GM18907 (cell line): ENCODE measurements around the gene DNAJC10.

ENCODE experiments used
- ATAC-seq: cut with Tn5 transposase; IDR thresholded peaks from one replicate; pipeline ENCODE4 v1.9.1; 2021; ENCODE audit warnings: mild to moderate bottlenecking, moderate library complexity; ENCODE audit not compliant: unreplicated experiment

The DNAJC10 gene

DNA sequence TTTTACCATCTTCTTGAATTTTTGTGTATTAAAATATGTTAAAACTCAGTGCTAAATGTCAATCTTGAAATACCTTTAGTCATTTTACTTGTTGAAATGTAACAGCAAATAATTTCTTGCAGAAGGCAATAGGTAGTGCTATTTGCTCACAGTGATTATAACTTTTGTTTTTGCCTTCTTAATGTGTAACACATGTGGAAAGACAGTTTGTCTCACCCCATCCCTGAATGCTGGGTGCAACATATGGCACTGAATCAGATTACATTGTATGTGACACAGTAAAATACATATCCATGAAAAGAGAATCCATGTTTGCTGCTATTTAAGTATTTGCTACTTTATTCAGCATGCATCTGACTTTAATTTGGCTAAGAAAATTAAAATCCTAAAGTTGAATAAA, 115.0 kb downstream of the DNAJC10 start:
- ATAC-seq: no peak

DNA sequence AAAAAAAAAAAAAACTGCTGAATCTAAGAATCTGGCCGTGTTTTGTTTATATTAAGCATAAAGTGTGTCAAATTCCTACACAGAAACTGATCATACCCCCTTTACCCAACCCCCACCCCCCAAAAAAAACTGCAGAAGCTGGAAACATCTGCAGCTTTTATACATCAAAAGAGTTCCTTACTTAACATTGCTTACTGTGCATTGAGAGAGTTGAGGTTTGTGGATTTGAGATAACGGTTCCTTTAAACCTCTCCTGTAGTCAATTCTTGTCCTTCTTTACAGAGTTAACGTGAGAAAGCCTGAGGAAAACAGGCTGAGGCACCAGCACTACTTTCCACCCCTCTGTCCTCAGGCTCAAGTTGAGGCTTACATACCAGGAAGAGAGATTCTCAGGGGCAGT, 115.9 kb downstream of the DNAJC10 start:
- ATAC-seq: no peak

DNA sequence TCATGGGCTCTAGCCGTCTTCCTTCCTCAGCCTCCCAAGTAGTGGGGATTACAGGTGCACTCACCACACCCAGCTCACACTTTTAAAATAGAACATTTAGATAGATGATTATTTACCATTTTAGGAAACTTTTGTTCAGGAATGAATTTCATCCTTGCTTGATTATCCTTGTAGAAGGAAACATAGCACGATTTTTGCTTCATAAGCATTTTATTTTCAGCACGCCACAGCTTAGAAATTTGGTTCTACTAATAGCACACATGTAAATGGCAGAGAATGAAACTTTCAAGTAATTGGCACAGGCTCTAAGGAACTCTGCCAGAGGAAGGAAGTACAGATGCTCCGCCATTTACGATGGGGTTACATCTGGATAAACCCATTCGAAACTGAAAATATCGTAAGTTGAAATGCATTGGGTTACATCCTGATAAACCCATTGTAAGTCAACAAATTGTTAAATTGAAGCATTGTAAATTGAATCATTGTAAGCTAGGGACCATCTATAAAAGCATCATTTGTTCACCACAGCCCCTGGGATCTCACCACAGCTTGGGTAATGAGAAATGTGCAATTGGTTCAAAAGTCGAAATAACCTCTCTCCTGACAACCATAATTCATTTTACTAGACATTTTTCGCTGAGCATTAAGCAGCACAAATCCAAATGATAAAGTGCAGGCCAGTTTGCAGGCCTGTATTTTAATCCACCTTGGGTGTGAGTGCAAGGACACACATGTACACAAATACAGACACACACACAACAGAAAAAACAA, 117.2 kb downstream of the DNAJC10 start:
- ATAC-seq: no peak

DNA sequence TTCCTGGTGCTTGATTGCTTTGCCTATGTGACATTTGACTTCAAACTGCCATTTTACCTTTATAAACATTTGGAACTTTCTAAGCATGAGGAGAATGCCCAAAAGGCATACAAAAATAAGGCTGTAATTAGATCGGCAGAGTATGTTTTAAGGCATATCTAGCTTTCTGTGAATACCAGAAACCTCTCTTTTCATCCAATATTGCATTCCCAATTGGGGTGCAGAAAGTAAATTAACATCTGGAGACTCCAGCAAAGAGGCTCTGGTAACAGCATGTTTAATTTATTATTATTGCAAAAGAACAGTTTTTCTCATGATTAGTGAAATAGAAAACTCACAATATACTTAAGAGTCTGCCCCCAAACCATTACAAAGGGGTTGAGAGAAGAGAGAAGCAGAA, 118.2 kb downstream of the DNAJC10 start:
- ATAC-seq: no peak

DNA sequence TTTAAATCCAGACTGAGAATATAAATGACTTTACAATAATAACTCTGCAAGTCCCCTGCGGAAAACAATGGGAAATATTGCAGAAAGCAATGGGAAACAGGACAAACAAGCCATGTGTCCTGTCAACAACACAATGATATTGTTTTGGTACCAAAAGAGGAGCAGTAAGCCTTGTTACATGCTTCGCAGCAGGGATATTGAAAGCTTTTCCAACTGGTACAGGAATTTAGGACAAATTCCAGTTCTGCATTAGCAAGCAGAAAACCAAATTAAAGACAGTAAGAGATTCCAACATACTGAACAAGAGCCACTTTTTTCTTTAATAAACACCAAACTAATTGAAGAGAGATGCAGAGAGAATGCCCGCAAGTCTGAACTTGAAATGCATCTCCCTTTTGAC, 120.4 kb downstream of the DNAJC10 start:
- no peak for ATAC-seq
